OCI-LY3 (cell line): Measurements from ENCODE around the gene SLC10A3.

Source experiments
- H2AFZ ChIP-seq: fragments of 200-600, 300-600 bp; shearing (Covaris generic); 2 replicates; pipeline ENCODE4 v1.6.0; 2014; ENCODE audit warnings: antibody characterized with exemption, low read depth, low read length
- H3K27ac ChIP-seq: fragments of 200-600, 300-600 bp; sonication (generic); 2 replicates; pipeline ENCODE4 v1.5.1; 2014; ENCODE audit warnings: mild to moderate bottlenecking, low read length, moderate library complexity, mixed read lengths
- H3K27me3 ChIP-seq: fragments of 200-600, 300-600 bp; sonication (generic); 2 replicates; pipeline ENCODE4 v1.6.1; 2014; ENCODE audit warnings: low read depth, low read length, mixed read lengths
- H3K36me3 ChIP-seq: fragments of 200-600, 300-600 bp; sonication (generic); replicated peaks from 2 replicates; pipeline ENCODE3; 2014; ENCODE audit warnings: low read depth, low read length, mixed read lengths
- H3K4me1 ChIP-seq: fragments of 300-600, 200-600 bp; sonication (generic); 2 replicates; pipeline ENCODE4 v1.6.1; 2014; ENCODE audit warnings: low read length, mixed read lengths
- H3K4me2 ChIP-seq: fragments of 200-600, 300-600 bp; sonication (generic); 2 replicates; pipeline ENCODE4 v1.6.1; 2014; ENCODE audit warnings: low read length, mixed read lengths
- H3K4me3 ChIP-seq: fragments of 300-600, 200-600 bp; sonication (generic); 2 replicates; pipeline ENCODE4 v1.5.1; 2014; ENCODE audit warnings: antibody characterized with exemption, mild to moderate bottlenecking, low read length, moderate library complexity
- H3K79me2 ChIP-seq: fragments of 300-600, 200-600 bp; shearing (Covaris generic); 2 replicates; pipeline ENCODE4 v1.6.1; 2014; ENCODE audit warnings: mild to moderate bottlenecking, low read length, mixed read lengths
- H3K9ac ChIP-seq: fragments of 300-600, 200-600 bp; shearing (Covaris generic); 2 replicates; pipeline ENCODE4 v1.6.0; 2014; ENCODE audit warnings: mild to moderate bottlenecking, low read length, moderate library complexity
- H3K9me3 ChIP-seq: fragments of 200-600, 300-600 bp; shearing (Covaris generic); 2 replicates; pipeline ENCODE4 v1.6.1; 2014; ENCODE audit warnings: low read length, mixed read lengths; ENCODE audit not compliant: insufficient read depth
- H4K20me1 ChIP-seq: fragments of 200-600, 300-600 bp; sonication (generic); 2 replicates; pipeline ENCODE4 v1.6.1; 2016; ENCODE audit warnings: low read length, mixed read lengths; ENCODE audit not compliant: insufficient read depth
- CTCF ChIP-seq: fragments of 200-600, 300-600 bp; sonication (generic); IDR thresholded peaks from 2 replicates; pipeline ENCODE4 v1.5.1; 2014; ENCODE audit warnings: antibody characterized with exemption, low read length, low read depth
- EZH2phosphoT487 ChIP-seq: fragments of 200-600 bp; shearing (Covaris generic); IDR thresholded peaks from 2 replicates; pipeline ENCODE4 v1.6.1; 2018; ENCODE audit warnings: antibody characterized with exemption, mixed run types, low read depth

The SLC10A3 gene

GRCh38 chrX:154516656-154517100, 26.2 kb upstream of the SLC10A3 start:
- H2AFZ ChIP-seq: peak overlapping the region; percentile 97
- H3K27me3 ChIP-seq: no peaks in the 10 kb centered on the region
- peaks cover 9% of the 10 kb centered on the region for H3K4me1 ChIP-seq
- no peak for TF ChIP-seq CTCF
- TF ChIP-seq EZH2phosphoT487: no peak
- peak overlapping the region; percentile 98 for H3K4me3 ChIP-seq
- H3K79me2 ChIP-seq: peaks cover 7% of the 10 kb centered on the region; the same call in 1 of the 2 replicates
- no peaks in the 10 kb centered on the region for H3K36me3 ChIP-seq
- H4K20me1 ChIP-seq: no peaks in the 10 kb centered on the region
- peak overlapping the region; percentile 97 for H3K4me2 ChIP-seq
- H3K9ac ChIP-seq: peak overlapping the region; percentile 86
- no peaks in the 10 kb centered on the region for H3K9me3 ChIP-seq
- peak overlapping the region; percentile 47; the same call in 1 of the 2 replicates for H3K27ac ChIP-seq

- H3K9me3 ChIP-seq: no peaks in the 10 kb centered on the region
- peak within 1 kb of the TSS; percentile 90 for H3K9ac ChIP-seq
- H3K36me3 ChIP-seq: no peaks in the 10 kb centered on the region
- peaks cover 9% of the 10 kb centered on the region for H3K4me1 ChIP-seq
- peaks cover 7% of the 10 kb centered on the region; the same call in 1 of the 2 replicates for H3K79me2 ChIP-seq
- peak within 1 kb of the TSS; percentile 98 for H3K4me3 ChIP-seq
- H3K4me2 ChIP-seq: peak within 1 kb of the TSS; percentile 98
- TF ChIP-seq EZH2phosphoT487 (no peak), CTCF (no peak)
- no peaks in the 10 kb centered on the region for H4K20me1 ChIP-seq
- H3K27me3 ChIP-seq: no peaks in the 10 kb centered on the region
- peak within 1 kb of the TSS; percentile 97 for H2AFZ ChIP-seq
- H3K27ac ChIP-seq: peak within 1 kb of the TSS; percentile 47; the same call in 1 of the 2 replicates
Measured at GRCh38 chrX:154515966-154516655, 25.7 kb upstream of the SLC10A3 start, which contains the start of gene FAM3A. Gene FAM3A (minus strand): TSS chrX:154516232. CDS start chrX:154515772, 460 bp downstream.

- no peaks in the 10 kb centered on the region for H3K36me3 ChIP-seq
- no peak overlapping the region; the same call in 1 of the 2 replicates for H2AFZ ChIP-seq
- peaks cover 9% of the 10 kb centered on the region for H3K4me1 ChIP-seq
- H3K4me3 ChIP-seq: peak overlapping the region; percentile 98
- peaks cover 7% of the 10 kb centered on the region; the same call in 1 of the 2 replicates for H3K79me2 ChIP-seq
- peak overlapping the region; percentile 98 for H3K4me2 ChIP-seq
- no peaks in the 10 kb centered on the region for H3K27me3 ChIP-seq
- TF ChIP-seq EZH2phosphoT487 (no peak), CTCF (no peak)
- H3K27ac ChIP-seq: peak overlapping the region; percentile 25; the same call in 1 of the 2 replicates
- H3K9me3 ChIP-seq: no peaks in the 10 kb centered on the region
- H4K20me1 ChIP-seq: no peaks in the 10 kb centered on the region
- H3K9ac ChIP-seq: peak overlapping the region; percentile 90
Measured at GRCh38 chrX:154515090-154515965, 24.9 kb upstream of the SLC10A3 start.

- Histone ChIP-seq H4K20me1 (no peaks in the 10 kb centered on the region), H3K36me3 (peaks cover 7% of the 10 kb centered on the region), H3K9me3 (no peaks in the 10 kb centered on the region), H3K79me2 (peaks cover 7% of the 10 kb centered on the region; the same call in 1 of the 2 replicates), H2AFZ (no peak overlapping the region), H3K4me2 (no peak overlapping the region), H3K27me3 (no peaks in the 10 kb centered on the region), H3K4me1 (peaks cover 9% of the 10 kb centered on the region), H3K4me3 (no peak overlapping the region), H3K27ac (no peak overlapping the region), H3K9ac (no peak overlapping the region)
- TF ChIP-seq EZH2phosphoT487 (no peak), CTCF (no peak)
Measured at GRCh38 chrX:154513716-154514115, 23.3 kb upstream of the SLC10A3 start.
